ENCODE results near the gene ZNF850. TPM values are rescaled to one million over a fixed set of nuclear protein-coding genes. Genes with fewer than 3 reads are reported as not detected.

ZNF850 gene
- total and polyA plus RNA-seq, 9 of the 15 experiments (the other 6 are each of a cell fraction or from before 2014, with no cell fraction given) = 1.2 to 13.0 (median 5.9) TPM

DNA sequence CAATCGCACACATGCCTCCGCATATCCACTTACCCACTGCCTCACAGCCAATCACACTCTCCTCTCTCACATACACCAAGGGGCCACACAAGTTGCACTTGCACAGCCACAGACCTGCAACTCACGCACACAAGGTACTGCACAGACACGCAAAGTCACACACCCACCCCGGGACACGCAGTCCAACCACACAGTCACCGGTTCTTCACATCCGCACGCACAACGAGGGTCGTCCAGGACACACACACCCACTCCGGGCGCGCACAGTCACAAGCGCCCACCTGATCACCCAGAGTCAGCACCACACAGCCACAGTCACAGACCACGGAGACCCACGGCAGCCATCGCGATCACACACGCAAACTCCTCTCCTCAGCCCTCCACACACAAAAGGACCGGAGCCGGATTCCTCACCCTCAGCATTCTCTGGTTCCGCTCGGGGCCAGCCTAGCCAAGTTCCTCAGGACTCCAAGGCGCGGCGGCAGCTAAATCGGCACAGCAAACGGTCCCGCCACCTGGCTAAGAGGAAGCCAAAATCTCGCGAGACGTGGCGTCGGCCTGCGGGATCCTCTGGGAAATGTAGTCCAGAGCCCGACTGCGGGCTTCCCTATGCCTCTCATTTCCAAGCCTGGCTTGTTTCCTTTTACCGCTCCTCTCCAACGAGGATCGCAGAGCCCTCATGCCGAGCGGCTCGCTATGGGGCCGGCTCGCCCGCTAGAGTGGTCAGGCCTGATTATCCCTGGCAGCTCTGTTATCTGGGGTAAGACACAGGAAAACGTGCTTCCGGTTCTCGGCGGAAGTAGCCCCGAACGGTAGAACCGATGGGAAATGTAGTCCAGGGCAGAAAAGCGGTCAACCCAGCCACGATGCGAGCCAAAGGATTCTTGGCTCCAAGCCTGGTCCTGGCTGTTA is at the start of gene ZNF850 (continued):
- TF ChIP-seq, protein P1, sequence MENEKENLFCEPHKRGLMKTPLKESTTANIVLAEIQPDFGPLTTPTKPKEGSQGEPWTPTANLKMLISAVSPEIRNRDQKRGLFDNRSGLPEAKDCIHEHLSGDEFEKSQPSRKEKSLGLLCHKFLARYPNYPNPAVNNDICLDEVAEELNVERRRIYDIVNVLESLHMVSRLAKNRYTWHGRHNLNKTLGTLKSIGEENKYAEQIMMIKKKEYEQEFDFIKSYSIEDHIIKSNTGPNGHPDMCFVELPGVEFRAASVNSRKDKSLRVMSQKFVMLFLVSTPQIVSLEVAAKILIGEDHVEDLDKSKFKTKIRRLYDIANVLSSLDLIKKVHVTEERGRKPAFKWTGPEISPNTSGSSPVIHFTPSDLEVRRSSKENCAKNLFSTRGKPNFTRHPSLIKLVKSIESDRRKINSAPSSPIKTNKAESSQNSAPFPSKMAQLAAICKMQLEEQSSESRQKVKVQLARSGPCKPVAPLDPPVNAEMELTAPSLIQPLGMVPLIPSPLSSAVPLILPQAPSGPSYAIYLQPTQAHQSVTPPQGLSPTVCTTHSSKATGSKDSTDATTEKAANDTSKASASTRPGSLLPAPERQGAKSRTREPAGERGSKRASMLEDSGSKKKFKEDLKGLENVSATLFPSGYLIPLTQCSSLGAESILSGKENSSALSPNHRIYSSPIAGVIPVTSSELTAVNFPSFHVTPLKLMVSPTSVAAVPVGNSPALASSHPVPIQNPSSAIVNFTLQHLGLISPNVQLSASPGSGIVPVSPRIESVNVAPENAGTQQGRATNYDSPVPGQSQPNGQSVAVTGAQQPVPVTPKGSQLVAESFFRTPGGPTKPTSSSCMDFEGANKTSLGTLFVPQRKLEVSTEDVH (IDR thresholded peaks at IDR 0.05; ENCODE audit: low read depth, partially characterized antibody) = peak; percentile 74
- TF ChIP-seq ZNF75A (CRISPR knock-in tag; IDR thresholded peaks at IDR 0.05) = no peak
- TF ChIP-seq, protein P2, sequence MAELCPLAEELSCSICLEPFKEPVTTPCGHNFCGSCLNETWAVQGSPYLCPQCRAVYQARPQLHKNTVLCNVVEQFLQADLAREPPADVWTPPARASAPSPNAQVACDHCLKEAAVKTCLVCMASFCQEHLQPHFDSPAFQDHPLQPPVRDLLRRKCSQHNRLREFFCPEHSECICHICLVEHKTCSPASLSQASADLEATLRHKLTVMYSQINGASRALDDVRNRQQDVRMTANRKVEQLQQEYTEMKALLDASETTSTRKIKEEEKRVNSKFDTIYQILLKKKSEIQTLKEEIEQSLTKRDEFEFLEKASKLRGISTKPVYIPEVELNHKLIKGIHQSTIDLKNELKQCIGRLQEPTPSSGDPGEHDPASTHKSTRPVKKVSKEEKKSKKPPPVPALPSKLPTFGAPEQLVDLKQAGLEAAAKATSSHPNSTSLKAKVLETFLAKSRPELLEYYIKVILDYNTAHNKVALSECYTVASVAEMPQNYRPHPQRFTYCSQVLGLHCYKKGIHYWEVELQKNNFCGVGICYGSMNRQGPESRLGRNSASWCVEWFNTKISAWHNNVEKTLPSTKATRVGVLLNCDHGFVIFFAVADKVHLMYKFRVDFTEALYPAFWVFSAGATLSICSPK (IDR thresholded peaks at IDR 0.05; ENCODE audit: borderline replicate concordance) = no peak
- TF ChIP-seq, protein P3, sequence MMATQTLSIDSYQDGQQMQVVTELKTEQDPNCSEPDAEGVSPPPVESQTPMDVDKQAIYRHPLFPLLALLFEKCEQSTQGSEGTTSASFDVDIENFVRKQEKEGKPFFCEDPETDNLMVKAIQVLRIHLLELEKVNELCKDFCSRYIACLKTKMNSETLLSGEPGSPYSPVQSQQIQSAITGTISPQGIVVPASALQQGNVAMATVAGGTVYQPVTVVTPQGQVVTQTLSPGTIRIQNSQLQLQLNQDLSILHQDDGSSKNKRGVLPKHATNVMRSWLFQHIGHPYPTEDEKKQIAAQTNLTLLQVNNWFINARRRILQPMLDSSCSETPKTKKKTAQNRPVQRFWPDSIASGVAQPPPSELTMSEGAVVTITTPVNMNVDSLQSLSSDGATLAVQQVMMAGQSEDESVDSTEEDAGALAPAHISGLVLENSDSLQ (IDR thresholded peaks at IDR 0.05) = peak; percentile 30; the same call in 1 of the 2 replicates
- TF ChIP-seq CBX3 (IDR thresholded peaks at IDR 0.05; ENCODE audit: borderline replicate concordance in 1 of 2, low read length in 2 of 2) = peak in 1 of 2 experiments; percentile 59; a peak in 1 of 3 replicates
- TF ChIP-seq KAT8 (IDR thresholded peaks at IDR 0.05; ENCODE audit: low read depth) = no peak
- TF ChIP-seq ELF2 (CRISPR knock-in tag; IDR thresholded peaks at IDR 0.05) = no peak
- TF ChIP-seq JUNB (CRISPR knock-in tag; conservative IDR thresholded peaks at IDR 0.05) = no peak
- no peak for TF ChIP-seq NFE2L1 (tag; IDR thresholded peaks at IDR 0.05; ENCODE audit: borderline replicate concordance, low read depth)
- TF ChIP-seq ZNF764 (CRISPR knock-in tag; IDR thresholded peaks at IDR 0.05; ENCODE audit: low read depth) = no peak
- no peak for TF ChIP-seq CBFA2T2 (conservative IDR thresholded peaks at IDR 0.05)
- TF ChIP-seq GABPA (tag; conservative IDR thresholded peaks at IDR 0.05; ENCODE audit: low read depth) = peak; percentile 97
- no peak for TF ChIP-seq ZNF165 (CRISPR knock-in tag; IDR thresholded peaks at IDR 0.05; ENCODE audit: borderline replicate concordance)
- TF ChIP-seq, protein P4, sequence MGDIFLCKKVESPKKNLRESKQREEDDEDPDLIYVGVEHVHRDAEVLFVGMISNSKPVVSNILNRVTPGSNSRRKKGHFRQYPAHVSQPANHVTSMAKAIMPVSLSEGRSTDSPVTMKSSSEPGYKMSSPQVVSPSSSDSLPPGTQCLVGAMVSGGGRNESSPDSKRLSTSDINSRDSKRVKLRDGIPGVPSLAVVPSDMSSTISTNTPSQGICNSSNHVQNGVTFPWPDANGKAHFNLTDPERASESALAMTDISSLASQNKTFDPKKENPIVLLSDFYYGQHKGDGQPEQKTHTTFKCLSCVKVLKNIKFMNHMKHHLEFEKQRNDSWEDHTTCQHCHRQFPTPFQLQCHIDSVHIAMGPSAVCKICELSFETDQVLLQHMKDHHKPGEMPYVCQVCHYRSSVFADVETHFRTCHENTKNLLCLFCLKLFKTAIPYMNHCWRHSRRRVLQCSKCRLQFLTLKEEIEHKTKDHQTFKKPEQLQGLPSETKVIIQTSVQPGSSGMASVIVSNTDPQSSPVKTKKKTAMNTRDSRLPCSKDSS (IDR thresholded peaks at IDR 0.05; ENCODE audit: low read depth, partially characterized antibody) = no peak
- no peak for TF ChIP-seq EWSR1 (IDR thresholded peaks at IDR 0.05; ENCODE audit: borderline replicate concordance, low read depth, partially characterized antibody)

All from K562 (cell line).